H1 (cell line): ENCODE data around the gene GSAP. TPM values are rescaled to one million over a fixed set of nuclear protein-coding genes. Genes with fewer than 3 reads are reported as not detected.

Experiments
- CHD2 ChIP-seq: IDR thresholded peaks from 2 replicates; pipeline ENCODE4 v1.6.1; 2012; ENCODE audit warnings: low read length, improper control_type of control experiment
- GABPA ChIP-seq: IDR thresholded peaks from 2 replicates; pipeline ENCODE4 v1.6.1; 2011; ENCODE audit warnings: mild to moderate bottlenecking, low read length, moderate library complexity, borderline replicate concordance; ENCODE audit not compliant: insufficient read depth
- RNF2 ChIP-seq: fragments of 200-900, 300-1000 bp; sonication (generic); IDR thresholded peaks from 2 replicates; pipeline ENCODE4 v1.7.1; 2016; ENCODE audit warnings: borderline replicate concordance, low read depth, mild to moderate bottlenecking, antibody characterized with exemption, low read length; ENCODE audit not compliant: poor library complexity, severe bottlenecking; ENCODE audit errors: missing control alignments
- SAP30 ChIP-seq: fragments of 300-600 bp; sonication (generic); IDR thresholded peaks from 2 replicates; pipeline ENCODE4 v1.7.1; 2012; ENCODE audit warnings: low read length, moderate library complexity, mild to moderate bottlenecking, inconsistent platforms; ENCODE audit not compliant: insufficient read depth, insufficient replicate concordance
- polyA plus RNA-seq, 7 experiments: library from polyadenylated mRNA; depleted of rRNA in 3 of 7; stranded (reverse) in 5 of 7; unstranded in 2 of 7; fragments of >200 nt in 5 of 7; fragments of 200-250 nt in 2 of 7; gene quantifications; 1 replicate in 5 of 7; 2 replicates in 1 of 7; 4 replicates in 1 of 7; pipeline versions ENCODE4 v1.2.1 to v1.2.3, GENCODE V29; 2011 to 2013; ENCODE audit warnings: missing spikeins in 2 of 7, mixed read lengths in 2 of 7
- total RNA-seq: library from RNA; stranded (reverse); fragmentation: NEBNext Ultra II Directional; extraction: Animal tissue kit (Norgen Biotek cat#: 25700); gene quantifications from 2 replicates; pipeline ENCODE4 v1.2.1, GENCODE V29; 2021

The GSAP gene
- total and polyA plus RNA-seq, 2 of the 8 experiments (the other 6 are each of a cell fraction or from before 2014, with no cell fraction given) = 0.93 to 2.1 TPM

GRCh38 chr7:77386165-77386822 lies 29.9 kb downstream of the GSAP start (continued):
- TF ChIP-seq GABPA (no peak), SAP30 (no peak), CHD2 (no peak), RNF2 (no peak)
